Esophagus muscularis mucosa (tissue), 4 donors: ENCODE data around the gene PPP1R2C.

ENCODE experiments used
- CTCF ChIP-seq, 3 experiments: fragments of 200-600 bp in 2 of 3; fragments of 450-650 bp in 1 of 3; sonication (generic) in 2 of 3; IDR thresholded peaks; one replicate each; pipeline ENCODE4 v1.5.1; 2017 to 2019; ENCODE audit warnings: antibody characterized with exemption in 3 of 3, mild to moderate bottlenecking in 2 of 3, moderate library complexity in 1 of 3
- EP300 ChIP-seq: sonication (generic); formaldehyde crosslinking; IDR thresholded peaks from one replicate; pipeline ENCODE4 v1.6.1; 2017; ENCODE audit warnings: antibody characterized with exemption
- POLR2A ChIP-seq: fragments of 450-650 bp; IDR thresholded peaks from one replicate; pipeline ENCODE4 v1.6.1; 2017; ENCODE audit warnings: antibody characterized with exemption, moderate library complexity, mild to moderate bottlenecking, low read depth
- POLR2AphosphoS5 ChIP-seq, 2 donors: sonication (generic); formaldehyde crosslinking; IDR thresholded peaks; one replicate each; pipeline ENCODE4 v1.6.1; 2017; ENCODE audit warnings: antibody characterized with exemption in 2 of 2

- no peak for TF ChIP-seq POLR2AphosphoS5 (IDR thresholded peaks at IDR 0.05)
- no peak for TF ChIP-seq CTCF (IDR thresholded peaks at IDR 0.05)
- TF ChIP-seq POLR2A, result no peak
- TF ChIP-seq EP300, result no peak
These were observed 29.4 kb upstream of the PPP1R2C start for GRCh38 chrX:42807393-42807792.
